Left renal cortex interstitium (tissue), 4 donors: Measurements from ENCODE around the gene PMPCA. TPM values are rescaled to one million over a fixed set of nuclear protein-coding genes. Genes with fewer than 3 reads are reported as not detected.
"Not testable (repeated sequence)": the region's sequence is repeated elsewhere in the genome, so short reads cannot be mapped to it uniquely, and the experiment has no call there.

Experiments used
- DNase-seq, 4 donors: peaks; one replicate each; pipeline ENCODE4 v3.0.0-alpha.2; 2013; ENCODE audit warnings: low read depth in 4 of 4, low spot score in 2 of 4, missing footprints in 1 of 4
- polyA plus RNA-seq, 4 donors: library from polyadenylated mRNA; unstranded; fragments of 120-200 nt; gene quantifications; one replicate each; pipeline ENCODE4 v1.2.1, GENCODE V29; 2013; ENCODE audit not compliant: insufficient read length in 4 of 4

Gene PMPCA
- polyA plus RNA-seq, 4 donors = 55.5 to 64.4 (median 62.1) TPM

- no peak for DNase-seq
Observed at GRCh38 chr9:136393531-136393930, 16.9 kb upstream of the PMPCA start.

GRCh38 chr9:136394312-136395019 lies 16.0 kb upstream of the PMPCA start:
- no peak for DNase-seq

- no peak for DNase-seq
Observed at GRCh38 chr9:136395020-136395340, 15.5 kb upstream of the PMPCA start.

GRCh38 chr9:136395345-136396218 lies 14.9 kb upstream of the PMPCA start:
- no peak for DNase-seq

GRCh38 chr9:136396219-136396515 lies 14.3 kb upstream of the PMPCA start:
- DNase-seq = no peak

GRCh38 chr9:136397643-136398042 lies 12.8 kb upstream of the PMPCA start:
- no peak for DNase-seq

- no peak for DNase-seq
Observed at GRCh38 chr9:136398286-136398685, 12.2 kb upstream of the PMPCA start.

- DNase-seq = no peak
Observed at GRCh38 chr9:136399176-136400037, 11.1 kb upstream of the PMPCA start.

- peak in 3 of 4 donors; percentile 74 to 82 (median 76) for DNase-seq
Observed at GRCh38 chr9:136400038-136400834, 10.2 kb upstream of the PMPCA start, which contains the start of gene SNAPC4. Gene SNAPC4, minus strand, starts transcription at chr9:136400170. Its CDS starts 1,742 bp downstream, at chr9:136398428.

- DNase-seq = no peak
Observed at GRCh38 chr9:136401173-136401922, 9.1 kb upstream of the PMPCA start.

- no peak for DNase-seq
Observed at GRCh38 chr9:136402067-136402466, 8.4 kb upstream of the PMPCA start.

- no peak for DNase-seq
Observed at GRCh38 chr9:136403538-136403914, 6.9 kb upstream of the PMPCA start.

GRCh38 chr9:136403915-136404800 lies 6.3 kb upstream of the PMPCA start:
- DNase-seq = no peak

- no peak for DNase-seq
Observed at GRCh38 chr9:136404801-136405136, 5.7 kb upstream of the PMPCA start.

- DNase-seq = no peak
Observed at GRCh38 chr9:136405481-136405880, 5.0 kb upstream of the PMPCA start.

GRCh38 chr9:136405904-136406303 lies 4.6 kb upstream of the PMPCA start:
- DNase-seq = not testable (repeated sequence)

- DNase-seq = not testable (repeated sequence)
Observed at GRCh38 chr9:136407061-136407460, 3.4 kb upstream of the PMPCA start.

- DNase-seq = no peak
Observed at GRCh38 chr9:136407911-136408310, 2.5 kb upstream of the PMPCA start.
